HL-60/S4 treated with phorbol 12-myristate 13-acetate at 8.2 ng/mL for 4 days and 3 days (cell line): ENCODE data around the gene GP1BA.

Experiments used
- in situ Hi-C: fragments of 300-500 bp; cut with MboI; formaldehyde crosslinking; loops from 2 replicates; pipeline ENCODE4 v1.15.0; 2022; ENCODE audit warnings: low sequenced_read_pairs

Gene GP1BA

DNA sequence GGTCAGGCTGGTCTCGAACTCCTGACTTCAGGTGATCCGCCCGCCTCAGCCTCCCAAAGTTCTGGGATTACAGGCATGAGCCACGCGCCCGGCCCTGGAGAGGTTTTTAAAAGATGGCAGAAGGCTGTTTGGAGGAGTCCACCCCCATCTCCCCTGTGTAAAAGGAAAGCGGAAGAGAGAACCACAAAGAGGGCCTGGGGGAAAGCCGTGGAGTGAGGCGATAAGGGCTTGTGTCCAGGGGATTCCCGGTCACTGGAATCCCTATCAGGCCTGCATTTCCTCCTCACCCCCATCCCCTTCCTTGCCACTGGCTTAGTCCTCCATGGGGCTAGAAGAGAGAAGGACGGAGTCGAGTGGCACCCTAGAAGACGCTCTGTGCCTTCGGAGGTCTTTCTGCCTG is at the start of gene GP1BA:
Gene GP1BA, plus strand, starts transcription at position 315 of the 400 bp plus-strand sequence. CDS start 328 bp downstream, outside the sequence.
- in situ Hi-C loops, result no loop called here

GRCh38 chr17:4884489-4884888 is 47.6 kb upstream of the GP1BA start:
- in situ Hi-C loops, result loop anchor here (10.0 to 25.0 kb wide), 2 partner anchors 170 to 322 kb away; partner anchors contain the start of genes ARRB2, GGT6 and MYBBP1A

DNA sequence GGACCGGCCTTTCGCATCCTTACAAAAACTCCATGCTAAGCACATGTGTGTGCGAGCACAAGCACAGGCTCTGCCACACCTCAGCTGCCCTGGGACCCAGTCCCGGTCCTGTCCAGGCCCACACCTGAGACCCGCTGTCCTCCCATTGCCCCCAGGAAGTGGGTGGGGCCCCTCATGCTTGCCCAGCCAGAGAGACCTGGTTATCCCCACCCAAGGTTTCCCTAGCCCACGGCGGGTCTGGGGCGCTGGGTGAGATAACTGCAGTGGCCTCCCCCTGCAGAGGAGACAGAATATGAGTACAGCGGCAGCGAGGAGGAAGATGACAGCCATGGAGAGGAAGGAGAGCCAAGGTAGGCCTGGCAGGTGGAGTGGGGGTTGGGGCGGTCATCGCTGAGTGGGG is 45.2 kb upstream of the GP1BA start:
- in situ Hi-C loops, result loop anchor here (10.0 to 25.0 kb wide), 2 partner anchors 172 to 325 kb away; partner anchors contain the start of genes ARRB2, GGT6 and MYBBP1A

DNA sequence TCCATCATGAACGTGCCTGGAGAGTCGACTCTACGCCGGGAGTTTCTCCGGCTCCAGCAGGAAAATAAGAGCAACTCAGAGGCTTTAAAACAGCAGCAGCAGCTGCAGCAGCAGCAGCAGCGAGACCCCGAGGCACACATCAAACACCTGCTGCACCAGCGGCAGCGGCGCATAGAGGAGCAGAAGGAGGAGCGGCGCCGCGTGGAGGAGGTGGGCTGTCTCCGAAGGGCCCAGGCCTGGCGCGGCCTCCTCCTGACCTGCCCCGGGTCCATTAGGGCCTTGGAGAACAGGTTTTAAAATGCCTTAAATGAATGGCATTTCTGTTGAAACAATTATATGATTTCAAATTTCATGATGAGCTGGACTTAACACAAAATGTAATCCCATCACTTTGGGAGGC is 44.5 kb upstream of the GP1BA start:
- in situ Hi-C loops, result loop anchor here (10.0 to 25.0 kb wide), 2 partner anchors 173 to 325 kb away; partner anchors contain the start of genes ARRB2, GGT6 and MYBBP1A

GRCh38 chr17:4891411-4892410 is 40.4 kb upstream of the GP1BA start:
- in situ Hi-C loops, result loop anchor here (25.0 kb wide), 1 partner anchor 329 kb away; the partner anchor contains the start of genes GGT6 and MYBBP1A

DNA sequence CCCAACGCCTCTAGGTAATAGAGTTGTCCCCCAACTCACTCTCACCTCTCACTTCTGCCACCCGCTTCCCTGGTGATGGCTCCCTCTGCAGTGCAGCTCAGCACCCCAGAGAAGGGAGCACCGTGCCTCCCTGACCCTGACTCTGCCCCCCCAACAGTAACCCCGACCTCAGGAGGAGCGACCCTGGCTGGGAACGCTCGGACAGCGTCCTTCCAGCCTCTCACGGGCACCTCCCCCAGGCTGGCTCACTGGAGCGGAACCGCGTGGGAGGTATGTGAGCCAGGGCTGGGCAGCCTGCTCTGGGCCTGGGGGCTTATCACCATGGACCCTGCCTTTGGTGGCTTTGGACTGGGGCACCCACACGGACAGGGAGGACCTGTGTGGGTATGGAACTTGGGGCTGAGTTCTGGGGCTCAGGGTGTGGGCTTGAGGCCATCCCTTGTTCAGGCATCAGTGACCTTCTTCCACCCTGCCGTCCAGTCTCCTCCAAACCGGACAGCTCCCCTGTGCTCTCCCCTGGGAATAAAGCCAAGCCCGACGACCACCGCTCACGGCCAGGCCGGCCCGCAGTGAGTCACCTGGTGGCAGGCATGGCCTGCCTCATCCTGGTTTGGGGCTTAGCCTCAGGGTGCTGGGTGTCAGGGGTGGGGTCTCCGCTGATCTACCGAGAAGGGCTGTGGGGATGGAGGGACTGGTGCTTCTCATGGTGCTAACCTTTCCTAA is 39.4 kb upstream of the GP1BA start:
- in situ Hi-C loops, result loop anchor here (25.0 kb wide), 1 partner anchor 330 kb away; the partner anchor contains the start of genes GGT6 and MYBBP1A

DNA sequence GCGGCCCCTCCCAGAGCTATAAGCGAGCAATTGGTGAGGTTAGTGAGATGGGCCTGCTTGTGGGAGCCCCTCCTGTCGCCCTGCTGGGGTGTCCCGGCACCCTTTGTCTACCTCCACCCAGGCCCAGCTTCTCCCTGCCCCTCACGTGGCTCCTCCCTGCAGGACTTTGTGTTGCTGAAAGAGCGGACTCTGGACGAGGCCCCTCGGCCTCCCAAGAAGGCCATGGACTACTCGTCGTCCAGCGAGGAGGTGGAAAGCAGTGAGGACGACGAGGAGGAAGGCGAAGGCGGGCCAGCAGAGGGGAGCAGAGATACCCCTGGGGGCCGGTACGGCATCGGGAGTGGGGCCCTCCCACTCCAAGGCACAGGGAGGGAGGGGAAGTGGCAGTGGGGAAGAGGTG is 38.8 kb upstream of the GP1BA start:
- in situ Hi-C loops, result loop anchor here (25.0 kb wide), 1 partner anchor 331 kb away; the partner anchor contains the start of genes GGT6 and MYBBP1A

- in situ Hi-C loops, result loop anchor here (25.0 kb wide), 1 partner anchor 332 kb away; the partner anchor contains the start of genes GGT6 and MYBBP1A
Measured at GRCh38 chr17:4893721-4894560, 38.1 kb upstream of the GP1BA start.

GRCh38 chr17:4895121-4895520 is 37.0 kb upstream of the GP1BA start:
- in situ Hi-C loops, result loop anchor here (25.0 kb wide), 1 partner anchor 333 kb away; the partner anchor contains the start of genes GGT6 and MYBBP1A

DNA sequence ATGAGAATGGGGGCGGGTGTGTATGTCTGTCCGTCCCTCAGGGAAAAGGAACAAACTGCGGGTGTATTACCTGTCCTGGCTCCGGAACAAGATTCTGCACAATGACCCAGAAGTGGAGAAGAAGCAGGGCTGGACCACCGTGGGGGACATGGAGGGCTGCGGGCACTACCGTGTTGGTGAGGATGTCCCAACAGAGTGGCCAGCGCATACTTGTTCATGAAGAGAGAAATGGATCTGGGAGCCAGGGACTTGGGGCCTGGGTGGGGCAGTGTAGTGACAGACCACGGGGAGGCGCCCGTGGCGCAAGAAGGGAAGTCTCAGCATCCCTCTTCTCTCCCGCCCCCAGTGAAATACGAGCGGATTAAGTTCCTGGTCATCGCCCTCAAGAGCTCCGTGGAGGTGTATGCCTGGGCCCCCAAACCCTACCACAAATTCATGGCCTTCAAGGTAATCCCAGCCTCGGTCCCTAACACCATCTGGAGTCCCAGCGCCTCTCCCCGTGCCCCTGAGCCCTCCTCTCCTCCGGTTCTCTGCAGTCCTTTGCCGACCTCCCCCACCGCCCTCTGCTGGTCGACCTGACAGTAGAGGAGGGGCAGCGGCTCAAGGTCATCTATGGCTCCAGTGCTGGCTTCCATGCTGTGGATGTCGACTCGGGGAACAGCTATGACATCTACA is 36.3 kb upstream of the GP1BA start:
- in situ Hi-C loops, result loop anchor here (25.0 kb wide), 1 partner anchor 333 kb away; the partner anchor contains the start of genes GGT6 and MYBBP1A

DNA sequence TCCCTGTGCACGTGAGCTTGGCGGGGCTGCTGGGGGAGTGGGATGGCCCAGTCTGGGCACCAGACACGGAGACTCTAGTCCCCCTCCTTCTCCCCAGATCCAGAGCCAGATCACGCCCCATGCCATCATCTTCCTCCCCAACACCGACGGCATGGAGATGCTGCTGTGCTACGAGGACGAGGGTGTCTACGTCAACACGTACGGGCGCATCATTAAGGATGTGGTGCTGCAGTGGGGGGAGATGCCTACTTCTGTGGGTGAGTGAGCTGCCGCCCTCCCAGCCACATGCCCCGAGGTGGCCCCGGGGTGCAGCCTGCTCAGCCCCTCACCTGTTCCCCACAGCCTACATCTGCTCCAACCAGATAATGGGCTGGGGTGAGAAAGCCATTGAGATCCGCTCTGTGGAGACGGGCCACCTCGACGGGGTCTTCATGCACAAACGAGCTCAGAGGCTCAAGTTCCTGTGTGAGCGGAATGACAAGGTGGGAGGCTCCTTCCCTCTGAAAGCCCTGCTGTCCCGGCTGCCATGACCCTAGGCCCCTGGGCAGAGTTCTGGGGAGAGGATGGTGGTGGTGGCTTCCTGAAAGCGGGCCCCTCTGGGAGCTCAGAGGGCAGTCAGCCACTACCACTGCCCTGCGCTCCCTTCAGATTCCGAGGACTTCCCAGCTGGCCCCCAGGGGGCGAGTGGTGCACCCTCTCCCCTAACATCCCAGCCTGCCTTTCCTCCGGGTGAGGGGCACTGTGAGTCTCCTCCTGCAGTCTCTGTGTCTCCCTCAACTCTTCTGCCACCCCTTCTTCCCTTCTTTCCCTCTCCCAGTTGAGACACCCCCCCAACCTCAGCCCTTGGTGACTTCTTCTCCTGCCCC is 35.5 kb upstream of the GP1BA start:
- in situ Hi-C loops, result loop anchor here (25.0 kb wide), 1 partner anchor 334 kb away; the partner anchor contains the start of genes GGT6 and MYBBP1A

GRCh38 chr17:4897198-4897687 is 34.8 kb upstream of the GP1BA start:
- in situ Hi-C loops, result loop anchor here (25.0 kb wide), 1 partner anchor 335 kb away; the partner anchor contains the start of genes GGT6 and MYBBP1A

- in situ Hi-C loops, result loop anchor here (25.0 kb wide), 1 partner anchor 335 kb away; the partner anchor contains the start of genes GGT6 and MYBBP1A
Measured at GRCh38 chr17:4897785-4898184, 34.3 kb upstream of the GP1BA start.

DNA sequence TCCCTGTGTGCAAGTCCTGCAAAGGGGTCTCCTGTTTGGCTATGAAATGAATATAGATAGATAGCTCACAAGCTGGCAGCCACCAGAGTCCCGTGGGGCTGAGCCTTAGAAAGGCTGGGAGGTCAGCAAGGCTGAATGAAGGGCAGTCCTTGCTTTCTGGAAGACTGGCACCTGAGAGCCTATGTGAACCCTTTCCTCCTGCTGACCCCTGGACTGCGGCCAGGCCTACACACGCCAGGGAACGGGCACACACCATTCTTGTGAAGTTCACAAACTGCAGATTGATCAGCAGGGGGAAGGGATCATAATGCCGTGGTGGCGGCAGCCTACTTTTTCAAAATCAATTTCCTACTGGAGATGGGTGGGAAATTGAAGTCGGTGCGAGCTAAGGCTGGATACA is 33.7 kb upstream of the GP1BA start:
- in situ Hi-C loops, result loop anchor here (25.0 kb wide), 1 partner anchor 336 kb away; the partner anchor contains the start of genes GGT6 and MYBBP1A

GRCh38 chr17:4898927-4899326 is 33.1 kb upstream of the GP1BA start:
- in situ Hi-C loops, result loop anchor here (25.0 kb wide), 1 partner anchor 337 kb away; the partner anchor contains the start of genes GGT6 and MYBBP1A

DNA sequence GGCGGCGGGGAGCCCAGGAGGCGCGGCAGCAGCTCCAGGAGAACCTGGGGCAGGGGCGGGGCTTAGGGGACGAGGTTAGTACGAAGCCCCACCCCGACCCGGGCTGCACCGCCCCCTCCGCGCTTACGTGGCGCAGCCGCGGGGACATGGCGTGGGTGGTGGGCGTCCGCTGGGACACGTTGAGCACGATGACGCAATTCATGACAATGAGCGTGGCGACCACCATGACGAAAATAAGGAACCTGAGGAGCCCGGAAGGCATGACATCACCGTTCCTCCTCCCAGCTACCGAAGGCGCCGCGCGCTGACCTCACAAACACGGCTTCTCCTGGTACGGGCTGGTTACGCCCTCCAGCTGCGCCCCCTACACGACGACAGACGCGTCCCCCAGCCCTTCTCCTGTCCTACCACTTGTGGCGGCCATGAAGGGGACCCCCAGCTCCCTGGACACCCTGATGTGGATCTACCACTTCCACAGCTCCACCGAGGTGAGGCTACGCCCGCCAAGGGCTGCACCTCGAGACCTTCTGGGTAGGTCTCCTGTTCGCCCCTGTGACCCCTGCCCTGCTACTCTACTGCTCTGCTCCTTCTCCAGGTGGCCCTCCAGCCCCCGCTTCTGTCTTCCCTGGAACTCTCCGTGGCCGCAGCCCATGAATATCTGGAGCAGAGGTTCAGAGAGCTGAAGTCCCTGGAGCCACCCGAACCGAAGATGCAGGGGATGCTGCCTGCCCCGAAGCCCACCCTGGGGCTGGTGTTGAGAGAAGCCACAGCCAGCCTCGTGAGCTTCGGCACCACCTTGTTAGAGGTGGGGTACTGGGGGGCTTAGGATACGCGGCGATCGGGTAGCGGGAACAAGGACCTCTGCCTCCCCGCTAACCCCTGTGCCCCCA is 32.5 kb upstream of the GP1BA start, which contains the start of gene C17orf107:
Gene C17orf107, plus strand, starts transcription at position 196 of the 890 bp plus-strand sequence. Its CDS starts 227 bp downstream, at position 423.
- in situ Hi-C loops, result loop anchor here (25.0 kb wide), 1 partner anchor 337 kb away; the partner anchor contains the start of genes GGT6 and MYBBP1A
